SK-N-DZ (cell line): ENCODE measurements around the gene MAP2K7.

Source experiments
- DNase-seq: peaks from one replicate; pipeline ENCODE4 v3.0.0-alpha.2; 2015; ENCODE audit warnings: low spot score

The MAP2K7 gene

DNA sequence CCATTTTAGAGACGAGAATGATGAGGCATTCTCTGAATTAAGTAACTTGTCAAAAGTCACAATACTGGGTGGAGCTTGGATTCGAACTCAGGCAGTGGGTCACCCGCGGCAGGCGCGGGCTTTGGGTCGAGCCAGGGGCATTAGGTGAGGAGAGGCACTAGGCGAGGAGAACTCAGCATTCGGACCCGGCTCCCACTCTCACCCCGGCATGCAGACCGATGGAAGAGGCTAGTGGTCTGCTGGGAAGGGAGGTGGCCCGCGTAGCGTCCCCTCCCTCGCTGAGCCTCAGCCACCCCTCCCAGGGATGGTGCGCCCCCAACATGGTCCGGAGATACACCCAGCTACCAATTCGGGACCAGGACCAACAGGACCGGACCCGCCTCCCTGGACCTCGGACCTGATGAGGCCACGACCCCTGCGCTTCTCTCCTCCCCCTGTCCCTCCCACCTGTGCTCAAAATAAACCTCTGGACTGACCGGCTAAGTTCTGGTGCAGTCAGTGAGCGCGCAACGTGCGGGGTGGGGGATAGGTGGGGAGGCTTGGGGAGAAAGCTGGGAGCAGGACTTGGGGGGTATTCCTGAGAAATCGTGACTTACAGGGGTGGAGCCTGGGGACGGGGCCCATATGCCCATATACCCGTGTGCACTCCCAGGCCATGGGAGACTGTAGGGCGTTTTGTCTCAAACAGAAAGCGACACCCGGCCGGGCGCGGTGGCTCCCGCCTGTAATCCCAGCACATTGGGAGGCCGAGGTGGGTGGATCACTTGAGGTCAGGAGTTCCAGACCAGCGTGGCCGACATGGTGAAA lies 15.1 kb downstream of the MAP2K7 start:
- DNase-seq: no peak

DNA sequence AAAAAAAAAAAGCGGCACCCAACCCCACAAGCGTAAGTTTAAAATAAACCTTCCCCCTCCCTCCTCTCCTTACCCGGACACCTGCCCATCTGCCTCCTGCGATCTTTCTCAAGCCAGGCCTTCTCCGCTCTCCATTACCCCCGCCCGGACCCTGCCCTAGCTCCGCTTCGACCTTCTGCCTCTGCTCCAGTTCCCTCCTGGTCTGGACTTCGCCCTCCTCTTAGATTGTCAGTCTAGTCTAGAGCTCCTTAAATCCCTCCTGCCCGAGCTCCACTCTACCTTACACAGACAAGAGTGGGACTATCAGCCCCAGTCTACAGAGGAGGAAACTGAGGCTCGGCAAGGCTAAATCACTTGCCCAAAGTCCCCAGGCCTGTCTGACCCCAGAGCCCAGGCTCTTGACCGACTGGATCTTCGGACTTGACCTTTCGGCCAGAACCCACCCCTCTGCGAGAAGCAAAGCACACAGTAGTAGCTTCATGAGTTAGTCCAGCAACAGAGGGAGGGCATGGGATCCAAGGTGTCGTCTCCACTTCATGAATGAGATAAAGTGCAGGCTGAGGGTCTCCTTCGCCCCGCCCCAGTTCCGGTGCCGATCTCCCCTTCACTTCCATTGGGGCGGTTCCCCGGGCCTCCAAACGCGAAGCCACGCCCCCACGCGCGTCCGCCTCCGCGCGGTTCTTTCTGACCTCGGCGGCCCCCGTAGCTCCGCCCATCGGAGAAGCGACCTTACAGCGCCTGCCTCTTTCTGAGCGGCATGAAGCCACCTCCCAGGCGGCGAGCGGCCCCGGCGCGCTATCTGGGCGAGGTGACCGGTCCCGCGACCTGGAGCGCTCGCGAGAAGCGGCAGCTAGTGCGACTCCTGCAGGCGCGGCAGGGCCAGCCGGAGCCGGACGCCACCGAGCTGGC lies 16.2 kb downstream of the MAP2K7 start, which contains the start of gene SNAPC2:
TSS of gene SNAPC2 (plus strand) at position 729 of the 909 bp plus-strand sequence. CDS start at position 758, 29 bp downstream.
- peak; percentile 95 for DNase-seq

DNA sequence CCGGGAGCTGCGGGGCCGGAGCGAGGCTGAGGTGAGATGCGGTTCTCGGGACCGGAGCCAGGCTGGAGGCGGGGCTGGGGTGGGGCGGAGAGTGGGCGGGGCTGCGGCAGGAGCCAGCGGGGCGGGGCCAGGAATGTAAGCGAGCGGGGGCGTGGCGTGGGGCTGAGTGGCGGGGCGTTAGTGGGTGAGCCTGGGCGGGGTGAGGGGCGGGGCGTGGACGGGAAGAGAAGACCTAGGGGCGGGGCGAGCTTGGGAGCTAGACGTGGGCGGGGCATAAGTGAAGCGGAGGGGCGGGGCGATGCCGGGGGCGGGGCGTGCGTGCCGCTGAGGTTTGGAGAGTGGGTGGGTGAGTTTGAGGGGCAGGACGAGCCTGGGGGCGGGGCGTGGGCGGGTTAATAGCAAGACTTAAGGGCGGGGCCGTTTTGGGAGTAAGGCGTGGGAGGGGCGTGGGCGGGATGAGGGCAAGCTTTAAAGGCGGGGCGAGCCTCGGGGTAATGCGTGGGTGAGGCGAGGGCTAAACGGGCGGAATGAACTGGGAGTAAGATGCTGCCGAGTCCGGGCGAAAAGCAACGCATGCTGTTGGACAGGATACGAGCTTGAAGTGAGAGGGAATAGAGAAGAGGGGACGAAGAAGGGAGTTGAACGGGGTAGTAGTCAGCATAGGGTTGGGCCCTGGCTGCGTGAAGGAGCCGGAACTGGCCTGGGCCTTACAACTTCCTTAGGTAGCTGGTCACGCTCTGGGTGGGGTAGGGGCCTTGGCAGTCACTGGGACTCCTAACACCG lies 17.0 kb downstream of the MAP2K7 start:
- peak; percentile 85 for DNase-seq

GRCh38 chr19:7921302-7921966 lies 17.8 kb downstream of the MAP2K7 start:
- DNase-seq: no peak

DNA sequence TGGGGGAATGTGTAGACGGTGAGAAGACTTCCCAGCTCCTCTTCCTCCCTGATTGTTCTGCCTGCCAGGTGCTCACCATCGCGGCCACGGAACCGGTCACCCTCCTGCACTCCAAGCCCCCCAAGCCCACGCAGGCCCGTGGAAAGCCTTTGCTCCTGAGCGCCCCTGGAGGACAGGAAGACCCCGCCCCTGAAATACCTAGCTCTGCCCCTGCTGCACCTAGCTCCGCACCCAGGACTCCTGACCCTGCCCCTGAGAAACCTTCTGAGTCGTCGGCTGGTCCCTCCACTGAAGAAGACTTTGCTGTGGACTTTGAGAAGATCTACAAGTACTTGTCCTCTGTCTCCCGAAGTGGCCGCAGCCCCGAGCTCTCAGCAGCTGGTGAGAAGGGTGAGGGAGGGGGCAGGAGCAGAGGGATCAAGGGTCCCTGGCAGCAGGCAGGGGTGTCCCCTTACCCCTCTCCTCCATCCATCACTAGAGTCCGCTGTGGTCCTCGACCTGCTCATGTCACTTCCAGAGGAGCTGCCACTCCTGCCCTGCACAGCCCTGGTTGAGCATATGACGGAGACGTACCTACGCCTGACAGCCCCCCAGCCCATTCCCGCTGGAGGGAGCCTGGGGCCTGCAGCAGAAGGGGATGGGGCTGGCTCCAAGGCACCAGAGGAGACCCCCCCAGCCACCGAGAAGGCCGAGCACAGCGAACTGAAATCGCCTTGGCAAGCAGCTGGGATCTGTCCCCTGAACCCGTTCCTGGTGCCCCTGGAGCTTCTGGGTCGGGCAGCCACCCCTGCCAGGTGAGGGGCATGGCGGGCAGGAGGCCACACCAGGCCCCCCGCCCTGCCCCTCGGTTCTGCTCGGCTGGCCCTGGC lies 18.5 kb downstream of the MAP2K7 start:
- DNase-seq: no peak

DNA sequence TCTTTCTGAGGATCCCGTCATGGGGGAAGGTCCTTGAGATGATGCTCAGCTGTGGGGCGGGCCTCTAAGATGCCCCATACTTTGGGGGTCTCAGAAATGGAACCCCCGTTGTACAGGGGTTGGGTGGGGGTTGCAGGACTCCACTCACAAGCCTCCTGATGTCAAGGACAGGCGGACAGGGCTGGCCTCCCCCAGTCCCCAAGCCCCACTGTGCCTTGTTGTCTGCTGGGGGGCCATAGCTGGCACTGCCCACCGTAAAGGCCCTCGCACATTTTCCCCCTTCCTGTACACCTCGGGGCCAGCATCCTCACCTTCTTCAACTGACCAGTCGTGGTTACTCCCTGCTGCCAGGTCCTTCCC lies 19.1 kb downstream of the MAP2K7 start:
- DNase-seq: no peak

DNA sequence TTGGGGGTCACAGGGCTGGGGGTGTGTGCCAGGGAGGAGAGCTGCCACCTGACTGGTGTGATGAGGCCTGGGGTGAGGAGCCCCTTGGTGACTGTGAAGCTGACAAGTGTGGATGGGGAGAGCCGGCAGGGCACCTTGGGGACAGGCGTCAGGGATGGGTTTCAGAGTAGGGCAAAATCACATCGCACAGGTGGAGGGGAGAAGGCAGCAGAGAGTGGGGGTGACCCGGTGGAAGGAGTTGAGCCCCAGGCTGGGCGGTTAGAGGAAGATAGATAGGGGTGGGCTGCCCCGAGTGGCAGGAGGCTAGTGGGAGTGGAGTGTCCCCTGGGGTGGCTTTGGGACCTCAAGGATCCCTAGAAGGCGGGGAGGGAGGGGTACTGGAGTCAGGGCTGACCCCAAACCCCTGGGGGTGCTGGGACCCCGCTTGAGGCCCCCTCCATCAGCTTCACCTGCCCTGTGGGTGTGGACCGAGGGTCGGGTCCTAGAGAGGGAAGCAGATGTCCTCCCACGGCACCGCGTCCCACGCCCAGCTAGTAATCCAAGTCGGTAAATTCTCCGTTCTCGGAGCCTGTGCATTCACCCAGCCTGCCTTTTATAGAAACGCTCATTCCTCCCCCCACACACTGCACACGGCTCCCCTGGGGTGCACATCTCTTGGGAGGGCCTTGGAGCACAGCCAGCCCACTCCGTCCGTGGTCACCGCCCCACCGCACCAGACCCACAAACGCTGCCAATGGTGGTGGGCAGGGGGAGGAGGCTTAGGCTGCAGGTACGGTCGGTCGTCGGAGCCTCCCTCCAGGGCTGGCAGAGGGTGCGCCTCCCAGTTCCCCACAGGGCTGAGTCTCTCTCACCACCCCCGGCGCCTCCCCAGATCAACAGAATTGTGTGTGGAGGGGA lies 19.9 kb downstream of the MAP2K7 start:
- DNase-seq: no peak

GRCh38 chr19:7924241-7924640 lies 20.6 kb downstream of the MAP2K7 start:
- no peak for DNase-seq

DNA sequence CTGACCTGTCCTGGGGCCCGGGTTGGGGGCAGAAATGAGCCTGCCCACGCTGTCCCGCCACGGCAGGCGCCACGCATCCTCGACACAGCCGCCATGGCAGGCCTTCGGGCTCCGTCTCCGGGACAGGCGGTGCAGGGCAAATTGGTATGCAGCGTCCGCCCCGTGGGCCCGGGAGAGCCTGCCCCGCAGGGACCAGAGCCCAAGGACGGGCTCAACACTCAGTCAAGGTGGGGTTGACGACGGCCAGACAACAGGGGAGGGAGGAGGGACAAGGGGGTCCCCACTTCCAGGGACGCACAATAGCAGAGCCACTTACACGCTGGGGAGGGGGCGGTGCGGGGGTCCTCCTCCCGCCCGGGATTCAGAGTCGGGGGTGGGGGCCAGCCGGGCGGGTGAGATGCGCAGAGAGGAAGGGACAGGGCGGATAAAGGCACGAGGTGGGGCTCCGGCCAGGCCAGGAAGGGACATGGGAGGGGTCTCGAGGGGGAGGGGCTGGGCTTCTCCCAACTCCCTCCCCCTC lies 21.0 kb downstream of the MAP2K7 start:
- no peak for DNase-seq

DNA sequence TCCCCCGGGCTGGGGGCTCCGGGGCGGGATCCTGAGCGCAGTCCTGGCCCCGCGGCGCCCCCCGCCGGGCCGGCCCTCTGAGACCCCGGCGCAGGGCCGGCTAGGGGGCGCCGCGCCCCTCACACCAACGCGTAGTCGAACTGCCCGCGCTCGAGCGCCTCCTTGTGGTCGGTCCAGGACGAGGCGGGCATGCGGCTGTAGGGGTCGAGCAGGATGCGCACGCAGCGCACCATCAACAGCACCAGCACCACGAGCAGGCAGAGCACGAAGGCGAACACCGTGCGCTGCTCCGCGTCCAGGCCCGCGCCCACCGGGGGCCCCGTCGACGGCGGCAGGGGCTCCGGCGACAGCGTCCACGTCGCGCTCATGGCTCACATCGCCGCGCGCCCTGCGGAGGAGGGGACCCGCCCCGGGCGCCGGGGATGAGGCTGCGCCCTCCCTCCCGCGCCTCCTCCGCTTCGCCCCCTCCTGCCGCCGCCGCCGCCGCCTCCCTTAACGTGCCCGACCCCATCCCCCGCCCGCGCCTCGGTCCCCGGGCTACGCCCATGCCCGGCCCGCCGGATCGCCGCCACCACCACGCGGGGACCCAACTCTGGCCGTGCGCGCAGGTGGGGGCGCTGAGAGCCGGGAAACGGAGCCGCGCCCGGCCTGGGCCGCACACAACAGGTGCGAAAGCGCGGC lies 21.6 kb downstream of the MAP2K7 start:
- DNase-seq: peak; percentile 85

DNA sequence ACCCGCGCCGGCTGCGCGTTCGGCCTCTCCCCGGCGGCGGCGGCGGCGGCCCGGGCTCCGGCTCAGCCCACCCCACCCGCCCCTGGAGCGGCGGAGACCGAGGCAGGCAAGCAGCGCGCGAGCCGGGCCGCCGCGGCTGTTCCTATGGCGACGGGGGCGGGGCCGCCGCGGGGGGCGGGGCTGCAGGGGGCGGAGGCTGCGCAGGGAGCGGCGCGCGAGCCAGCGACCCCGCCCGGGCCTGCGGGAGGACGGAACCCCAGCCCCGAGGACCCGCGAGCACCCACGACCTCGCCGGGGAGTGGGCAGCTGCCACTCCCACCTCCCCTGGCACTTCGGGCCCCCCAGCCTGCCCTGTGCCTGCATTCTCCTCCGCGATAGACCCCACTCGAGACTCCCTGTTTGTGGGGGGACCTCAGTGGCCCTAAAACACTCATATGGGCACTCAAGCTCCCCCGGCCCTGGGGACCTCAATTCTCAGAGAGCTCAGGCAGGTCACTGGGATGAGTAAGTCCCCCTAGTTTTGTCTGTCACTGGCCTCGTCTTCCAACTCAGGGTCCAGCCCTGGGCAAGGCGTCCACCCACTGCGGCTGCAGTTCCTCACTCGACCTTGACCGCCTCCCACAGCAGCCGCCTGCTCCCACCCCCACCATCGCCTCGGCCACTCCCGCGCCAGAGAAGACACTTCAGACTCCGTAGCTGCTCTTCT lies 22.5 kb downstream of the MAP2K7 start, which contains the start of gene CTXN1:
TSS of gene CTXN1 (minus strand) at position 115 of the 706 bp plus-strand sequence. CDS start 597 bp downstream, outside the sequence.
- DNase-seq: no peak

- no peak for DNase-seq
These were observed 23.3 kb downstream of the MAP2K7 start for GRCh38 chr19:7926727-7927604.

DNA sequence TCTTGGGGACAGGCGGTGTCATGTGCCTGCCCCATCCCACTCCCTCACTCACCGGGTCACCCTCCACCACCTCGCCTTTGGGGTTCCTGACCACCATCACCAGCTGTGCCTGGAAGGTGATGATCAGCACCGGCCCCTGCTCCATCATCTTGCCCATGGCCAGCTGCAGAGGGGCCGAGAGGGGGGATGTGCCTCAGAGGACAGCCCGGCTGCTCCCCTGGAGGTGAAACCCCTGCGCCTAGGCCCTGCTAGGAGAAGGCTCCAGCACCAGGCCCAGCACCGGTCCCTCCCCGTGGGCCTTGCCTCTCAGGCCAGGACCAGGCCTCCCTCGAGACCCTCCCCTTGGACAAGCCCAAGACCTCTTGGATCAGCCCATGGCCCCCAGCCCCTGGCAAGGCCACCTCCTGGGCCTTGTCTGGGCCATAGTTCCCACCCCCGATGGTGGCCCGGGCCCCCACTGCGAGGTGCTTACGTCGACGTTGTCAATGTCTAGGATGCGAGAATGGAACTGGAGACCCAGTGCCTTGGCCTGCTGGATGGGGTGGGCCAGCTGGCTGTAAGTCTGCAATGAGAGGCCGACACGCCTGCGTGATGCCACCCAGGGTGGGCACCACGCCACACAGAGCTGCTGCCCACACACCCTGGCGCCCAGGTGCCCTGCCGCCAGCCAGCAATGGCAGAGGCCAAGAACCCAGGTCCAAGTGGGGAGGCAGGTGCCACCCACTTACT lies 24.1 kb downstream of the MAP2K7 start:
- no peak for DNase-seq

DNA sequence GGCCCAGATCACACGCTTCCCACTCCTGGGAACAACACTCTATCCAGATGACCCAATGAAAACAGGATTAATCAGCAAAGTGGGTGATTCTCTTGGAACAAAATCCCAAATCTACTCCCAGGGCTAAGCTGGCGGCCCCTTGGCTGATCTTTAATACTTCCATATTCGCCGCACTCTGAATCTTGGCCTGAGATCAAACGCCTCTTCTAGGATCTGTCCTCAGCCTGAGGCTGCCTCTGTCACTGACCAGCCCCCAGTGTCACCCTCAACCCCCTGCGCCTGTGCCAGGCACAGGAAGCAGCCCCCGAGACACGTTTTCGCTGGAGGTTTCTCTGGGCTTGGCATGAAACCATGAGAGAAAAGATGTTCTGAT lies 24.6 kb downstream of the MAP2K7 start:
- no peak for DNase-seq

- DNase-seq: no peak
These were observed 25.3 kb downstream of the MAP2K7 start for GRCh38 chr19:7928741-7929701.
